HepG2 (cell line): Measurements from ENCODE around the gene OR6S1. TPM values are rescaled to one million over a fixed set of nuclear protein-coding genes. Genes with fewer than 3 reads are reported as not detected.

Source experiments
- ARHGAP35 ChIP-seq: sonication (generic); formaldehyde crosslinking; IDR thresholded peaks from 2 replicates; pipeline ENCODE4 v1.9.0; 2022; ENCODE audit warnings: mild to moderate bottlenecking, inconsistent platforms, moderate library complexity, missing genetic modification reagents, borderline replicate concordance
- NFIC ChIP-seq: IDR thresholded peaks from 2 replicates; pipeline ENCODE4 v1.6.1; 2012; ENCODE audit warnings: mild to moderate bottlenecking, low read length, inconsistent platforms
- SOX6 ChIP-seq, 2 experiments: fragments of 450-650 bp in 1 of 2; sonication (generic) in 1 of 2; formaldehyde crosslinking in 1 of 2; IDR thresholded peaks; 2 replicates each; pipeline versions ENCODE4 v1.4.0 to v1.6.1; 2017 to 2020; ENCODE audit warnings: antibody characterized with exemption in 1 of 2, mild to moderate bottlenecking in 1 of 2, missing genetic modification reagents in 1 of 2
- SP5 ChIP-seq: IDR thresholded peaks from 2 replicates; pipeline ENCODE4 v1.6.1; 2016; ENCODE audit warnings: low read depth, borderline replicate concordance
- ZNF17 ChIP-seq: sonication (generic); formaldehyde crosslinking; IDR thresholded peaks from 2 replicates; pipeline ENCODE4 v1.5.0; 2020; ENCODE audit warnings: mild to moderate bottlenecking, missing genetic modification reagents
- ZNF24 ChIP-seq: fragments of 450-650 bp; IDR thresholded peaks from 2 replicates; pipeline ENCODE4 v1.6.1; 2017; ENCODE audit warnings: antibody characterized with exemption, mild to moderate bottlenecking
- ZNF816 ChIP-seq: sonication (generic); formaldehyde crosslinking; IDR thresholded peaks from 2 replicates; pipeline ENCODE4 v1.8.0; 2022; ENCODE audit warnings: missing genetic modification reagents, mild to moderate bottlenecking, borderline replicate concordance
- polyA plus RNA-seq, 8 experiments: library from polyadenylated mRNA; depleted of rRNA in 3 of 8; stranded (reverse) in 7 of 8; unstranded in 1 of 8; fragments of >200 nt; fragmentation: Illumina TruSeq in 4 of 8; extraction: Trizol in 4 of 8; gene quantifications; 2 replicates each; pipeline versions ENCODE4 v1.2.1 to v1.2.3, GENCODE V29; 2011 to 2016; ENCODE audit warnings: low read depth in 4 of 8, missing spikeins in 1 of 8, mixed read lengths in 1 of 8; ENCODE audit not compliant: insufficient read depth in 1 of 8
- total RNA-seq, 5 experiments: library from RNA; depleted of rRNA; stranded (reverse); fragments of >200 nt; fragmentation: Illumina TruSeq; extraction: Trizol; gene quantifications; 2 replicates each; pipeline ENCODE4 v1.2.3, GENCODE V29; 2016; ENCODE audit warnings: low read depth in 1 of 5
- TF ChIP-seq, protein P1 (sequence below): sonication (generic); formaldehyde crosslinking; IDR thresholded peaks from 2 replicates; pipeline ENCODE4 v1.5.1; 2020; ENCODE audit warnings: missing genetic modification reagents, mild to moderate bottlenecking, borderline replicate concordance
- TF ChIP-seq, protein P2 (sequence below): sonication (generic); formaldehyde crosslinking; IDR thresholded peaks from 2 replicates; pipeline ENCODE4 v1.4.0; 2020; ENCODE audit warnings: mild to moderate bottlenecking, missing genetic modification reagents
- TF ChIP-seq, protein P3 (sequence below): IDR thresholded peaks from 2 replicates; pipeline ENCODE4 v1.6.1; 2016; ENCODE audit warnings: low read depth, borderline replicate concordance
- TF ChIP-seq, protein P4 (sequence below): sonication (generic); formaldehyde crosslinking; IDR thresholded peaks from 2 replicates; pipeline ENCODE4 v1.4.0; 2020; ENCODE audit warnings: missing genetic modification reagents, mild to moderate bottlenecking, borderline replicate concordance
- TF ChIP-seq, protein P5 (sequence below): sonication (generic); formaldehyde crosslinking; IDR thresholded peaks from 2 replicates; pipeline ENCODE4 v1.8.0; 2022; ENCODE audit warnings: missing genetic modification reagents, mild to moderate bottlenecking, moderate library complexity, borderline replicate concordance

Gene OR6S1
- total and polyA plus RNA-seq, 2 of the 13 experiments (the other 11 are each of a cell fraction or from before 2014, with no cell fraction given): 0.09 TPM; not detected in 1

DNA sequence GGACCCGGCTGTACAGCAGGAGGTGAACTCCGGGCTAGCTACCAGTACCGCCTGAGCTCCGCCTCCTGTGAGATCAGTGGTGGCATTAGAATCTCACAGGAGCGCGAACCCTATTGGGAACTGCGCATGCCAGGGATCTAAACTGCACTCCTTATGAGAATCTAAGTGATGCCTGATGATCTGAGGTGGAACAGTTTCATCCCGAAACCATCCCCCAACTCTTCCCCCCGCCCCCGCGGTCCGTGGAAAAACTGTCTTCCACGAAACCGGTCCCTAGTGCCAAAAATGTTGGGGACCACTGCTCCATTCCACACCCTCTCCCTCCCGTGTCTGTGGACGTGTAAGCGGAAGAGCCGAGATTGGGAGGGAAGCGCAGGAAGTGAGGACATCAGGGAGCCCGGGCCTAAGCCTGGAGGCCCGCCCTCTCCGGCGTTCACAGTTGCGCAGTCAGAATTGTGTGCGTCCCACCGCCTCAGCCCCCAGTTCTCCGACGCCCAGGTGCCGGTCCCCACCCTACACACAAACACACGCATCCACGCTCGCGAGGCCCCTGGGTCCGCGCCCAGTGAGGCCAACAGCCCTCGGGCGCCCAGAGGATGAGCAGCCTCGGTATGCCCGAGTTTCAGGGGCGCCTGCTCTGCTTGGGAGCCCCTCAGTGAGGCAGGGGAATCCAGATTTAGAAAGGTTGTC is 41.1 kb upstream of the OR6S1 start (continued):
- TF ChIP-seq ZNF24 (no peak), NFIC (no peak), ARHGAP35 (CRISPR knock-in tag) (peak; percentile 91), ZNF17 (0 out of 2 replicates have a peak, but pooled peaks have one; percentile 18), SP5 (CRISPR knock-in tag) (no peak; the same call in 1 of the 2 replicates), ZNF816 (CRISPR knock-in tag) (no peak), SOX6 (IDR thresholded peaks at IDR 0.05) (no peak), SOX6 (CRISPR knock-in tag; IDR thresholded peaks at IDR 0.05) (no peak; the same call in 1 of the 2 replicates)
- TF ChIP-seq, protein P1, sequence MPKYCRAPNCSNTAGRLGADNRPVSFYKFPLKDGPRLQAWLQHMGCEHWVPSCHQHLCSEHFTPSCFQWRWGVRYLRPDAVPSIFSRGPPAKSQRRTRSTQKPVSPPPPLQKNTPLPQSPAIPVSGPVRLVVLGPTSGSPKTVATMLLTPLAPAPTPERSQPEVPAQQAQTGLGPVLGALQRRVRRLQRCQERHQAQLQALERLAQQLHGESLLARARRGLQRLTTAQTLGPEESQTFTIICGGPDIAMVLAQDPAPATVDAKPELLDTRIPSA (CRISPR knock-in tag): 0 out of 2 replicates have a peak, but pooled peaks have one; percentile 11
- TF ChIP-seq, protein P2, sequence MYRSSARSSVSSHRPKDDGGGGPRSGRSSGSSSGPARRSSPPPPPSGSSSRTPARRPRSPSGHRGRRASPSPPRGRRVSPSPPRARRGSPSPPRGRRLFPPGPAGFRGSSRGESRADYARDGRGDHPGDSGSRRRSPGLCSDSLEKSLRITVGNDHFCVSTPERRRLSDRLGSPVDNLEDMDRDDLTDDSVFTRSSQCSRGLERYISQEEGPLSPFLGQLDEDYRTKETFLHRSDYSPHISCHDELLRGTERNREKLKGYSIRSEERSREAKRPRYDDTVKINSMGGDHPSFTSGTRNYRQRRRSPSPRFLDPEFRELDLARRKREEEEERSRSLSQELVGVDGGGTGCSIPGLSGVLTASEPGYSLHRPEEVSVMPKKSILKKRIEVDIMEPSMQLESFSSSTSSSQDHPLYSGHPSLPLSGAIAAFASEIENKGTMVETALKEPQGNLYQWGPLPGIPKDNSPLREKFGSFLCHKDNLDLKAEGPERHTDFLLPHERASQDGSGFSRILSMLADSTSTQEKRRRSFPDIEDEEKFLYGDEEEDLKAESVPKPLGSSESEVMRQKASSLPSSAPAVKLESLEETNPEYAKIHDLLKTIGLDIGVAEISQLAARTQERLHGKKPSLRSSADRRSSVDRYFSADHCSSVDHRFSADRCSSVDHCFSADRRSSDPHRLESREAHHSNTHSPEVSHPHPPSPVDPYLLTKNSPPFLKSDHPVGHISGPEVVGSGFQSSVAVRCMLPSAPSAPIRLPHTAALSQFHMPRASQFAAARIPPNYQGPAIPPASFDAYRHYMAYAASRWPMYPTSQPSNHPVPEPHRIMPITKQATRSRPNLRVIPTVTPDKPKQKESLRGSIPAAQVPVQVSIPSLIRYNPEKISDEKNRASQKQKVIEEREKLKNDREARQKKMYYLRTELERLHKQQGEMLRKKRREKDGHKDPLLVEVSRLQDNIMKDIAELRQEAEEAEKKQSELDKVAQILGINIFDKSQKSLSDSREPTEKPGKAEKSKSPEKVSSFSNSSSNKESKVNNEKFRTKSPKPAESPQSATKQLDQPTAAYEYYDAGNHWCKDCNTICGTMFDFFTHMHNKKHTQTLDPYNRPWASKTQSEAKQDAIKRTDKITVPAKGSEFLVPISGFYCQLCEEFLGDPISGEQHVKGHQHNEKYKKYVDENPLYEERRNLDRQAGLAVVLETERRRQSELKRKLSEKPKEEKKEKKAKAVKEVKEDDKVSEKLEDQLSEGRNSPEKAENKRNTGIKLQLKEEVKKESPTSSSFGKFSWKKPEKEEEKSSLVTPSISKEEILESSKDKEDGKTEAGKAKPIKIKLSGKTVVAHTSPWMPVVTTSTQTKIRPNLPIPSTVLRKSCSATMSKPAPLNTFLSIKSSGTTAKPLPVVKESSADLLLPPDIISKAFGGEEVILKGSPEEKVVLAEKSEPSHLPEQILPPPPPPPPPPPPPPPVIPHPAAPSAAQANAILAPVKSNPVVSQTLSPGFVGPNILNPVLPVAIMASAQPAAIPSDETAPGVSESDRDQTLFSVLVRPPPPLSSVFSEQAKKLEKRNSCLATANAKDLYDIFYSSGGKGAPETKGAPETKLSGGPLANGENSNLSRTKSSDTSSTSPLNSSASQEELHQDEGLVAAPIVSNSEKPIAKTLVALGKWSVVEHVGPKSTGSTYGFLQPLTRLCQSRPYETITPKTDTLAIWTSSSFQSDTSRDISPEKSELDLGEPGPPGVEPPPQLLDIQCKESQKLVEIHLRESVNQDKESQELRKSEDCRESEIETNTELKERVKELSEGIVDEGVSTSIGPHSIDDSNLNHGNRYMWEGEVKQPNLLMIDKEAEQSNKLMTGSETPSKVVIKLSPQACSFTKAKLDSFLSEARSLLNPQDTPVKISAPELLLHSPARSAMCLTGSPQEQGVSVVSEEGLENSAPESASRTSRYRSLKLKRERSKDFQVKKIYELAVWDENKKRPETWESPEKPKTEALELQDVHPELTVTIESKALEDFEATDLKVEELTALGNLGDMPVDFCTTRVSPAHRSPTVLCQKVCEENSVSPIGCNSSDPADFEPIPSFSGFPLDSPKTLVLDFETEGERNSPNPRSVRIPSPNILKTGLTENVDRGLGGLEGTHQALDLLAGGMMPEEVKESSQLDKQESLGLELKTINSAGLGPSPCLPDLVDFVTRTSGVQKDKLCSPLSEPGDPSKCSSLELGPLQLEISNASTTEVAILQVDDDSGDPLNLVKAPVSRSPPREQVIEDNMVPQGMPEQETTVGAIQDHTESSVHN: 0 out of 2 replicates have a peak, but pooled peaks have one; percentile 22
- TF ChIP-seq, protein P3, sequence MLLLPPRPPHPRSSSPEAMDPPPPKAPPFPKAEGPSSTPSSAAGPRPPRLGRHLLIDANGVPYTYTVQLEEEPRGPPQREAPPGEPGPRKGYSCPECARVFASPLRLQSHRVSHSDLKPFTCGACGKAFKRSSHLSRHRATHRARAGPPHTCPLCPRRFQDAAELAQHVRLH (CRISPR knock-in tag): no peak
- TF ChIP-seq, protein P4, sequence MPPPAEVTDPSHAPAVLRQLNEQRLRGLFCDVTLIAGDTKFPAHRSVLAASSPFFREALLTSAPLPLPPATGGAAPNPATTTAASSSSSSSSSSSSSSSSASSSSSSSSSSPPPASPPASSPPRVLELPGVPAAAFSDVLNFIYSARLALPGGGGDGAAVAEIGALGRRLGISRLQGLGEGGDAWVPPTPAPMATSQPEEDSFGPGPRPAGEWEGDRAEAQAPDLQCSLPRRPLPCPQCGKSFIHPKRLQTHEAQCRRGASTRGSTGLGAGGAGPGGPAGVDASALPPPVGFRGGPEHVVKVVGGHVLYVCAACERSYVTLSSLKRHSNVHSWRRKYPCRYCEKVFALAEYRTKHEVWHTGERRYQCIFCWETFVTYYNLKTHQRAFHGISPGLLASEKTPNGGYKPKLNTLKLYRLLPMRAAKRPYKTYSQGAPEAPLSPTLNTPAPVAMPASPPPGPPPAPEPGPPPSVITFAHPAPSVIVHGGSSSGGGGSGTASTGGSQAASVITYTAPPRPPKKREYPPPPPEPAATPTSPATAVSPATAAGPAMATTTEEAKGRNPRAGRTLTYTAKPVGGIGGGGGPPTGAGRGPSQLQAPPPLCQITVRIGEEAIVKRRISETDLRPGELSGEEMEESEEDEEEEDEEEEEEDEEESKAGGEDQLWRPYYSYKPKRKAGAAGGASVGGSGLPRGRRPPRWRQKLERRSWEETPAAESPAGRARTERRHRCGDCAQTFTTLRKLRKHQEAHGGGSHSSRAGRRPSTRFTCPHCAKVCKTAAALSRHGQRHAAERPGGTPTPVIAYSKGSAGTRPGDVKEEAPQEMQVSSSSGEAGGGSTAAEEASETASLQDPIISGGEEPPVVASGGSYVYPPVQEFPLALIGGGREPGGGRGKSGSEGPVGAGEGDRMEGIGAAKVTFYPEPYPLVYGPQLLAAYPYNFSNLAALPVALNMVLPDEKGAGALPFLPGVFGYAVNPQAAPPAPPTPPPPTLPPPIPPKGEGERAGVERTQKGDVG: 0 out of 2 replicates have a peak, but pooled peaks have one; percentile 22
- TF ChIP-seq, protein P5, sequence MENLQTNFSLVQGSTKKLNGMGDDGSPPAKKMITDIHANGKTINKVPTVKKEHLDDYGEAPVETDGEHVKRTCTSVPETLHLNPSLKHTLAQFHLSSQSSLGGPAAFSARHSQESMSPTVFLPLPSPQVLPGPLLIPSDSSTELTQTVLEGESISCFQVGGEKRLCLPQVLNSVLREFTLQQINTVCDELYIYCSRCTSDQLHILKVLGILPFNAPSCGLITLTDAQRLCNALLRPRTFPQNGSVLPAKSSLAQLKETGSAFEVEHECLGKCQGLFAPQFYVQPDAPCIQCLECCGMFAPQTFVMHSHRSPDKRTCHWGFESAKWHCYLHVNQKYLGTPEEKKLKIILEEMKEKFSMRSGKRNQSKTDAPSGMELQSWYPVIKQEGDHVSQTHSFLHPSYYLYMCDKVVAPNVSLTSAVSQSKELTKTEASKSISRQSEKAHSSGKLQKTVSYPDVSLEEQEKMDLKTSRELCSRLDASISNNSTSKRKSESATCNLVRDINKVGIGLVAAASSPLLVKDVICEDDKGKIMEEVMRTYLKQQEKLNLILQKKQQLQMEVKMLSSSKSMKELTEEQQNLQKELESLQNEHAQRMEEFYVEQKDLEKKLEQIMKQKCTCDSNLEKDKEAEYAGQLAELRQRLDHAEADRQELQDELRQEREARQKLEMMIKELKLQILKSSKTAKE (CRISPR knock-in tag): peak; percentile 78
